ENCODE results near the gene ATP2C2.

Gene ATP2C2

GRCh38 chr16:84502075-84502474 is 133.7 kb downstream of the ATP2C2 start:
- no peak for DNase-seq

- no peak for DNase-seq
Measured at GRCh38 chr16:84502581-84502980, 134.2 kb downstream of the ATP2C2 start.

- no peak for DNase-seq
Measured at GRCh38 chr16:84503751-84504395, 135.5 kb downstream of the ATP2C2 start.

GRCh38 chr16:84504420-84505248 is 136.3 kb downstream of the ATP2C2 start, which contains the start of gene MEAK7:
TSS of gene MEAK7 (minus strand) at chr16:84504659. CDS start at chr16:84498086, 6,573 bp downstream.
- no peak for DNase-seq

GRCh38 chr16:84505249-84506187 is 137.2 kb downstream of the ATP2C2 start:
- no peak for DNase-seq

- DNase-seq = no peak
Measured at GRCh38 chr16:84507011-84507982, 139.0 kb downstream of the ATP2C2 start.

- DNase-seq = no peak
Measured at GRCh38 chr16:84508502-84508901, 140.2 kb downstream of the ATP2C2 start.

GRCh38 chr16:84509032-84509950 is 141.0 kb downstream of the ATP2C2 start:
- no peak for DNase-seq

- peak; percentile 71 for DNase-seq
Measured at GRCh38 chr16:84511180-84511800, 143.0 kb downstream of the ATP2C2 start.

GRCh38 chr16:84511831-84512230 is 143.5 kb downstream of the ATP2C2 start:
- DNase-seq = no peak

GRCh38 chr16:84513123-84513522 is 144.8 kb downstream of the ATP2C2 start:
- no peak for DNase-seq

GRCh38 chr16:84513666-84514065 is 145.3 kb downstream of the ATP2C2 start:
- no peak for DNase-seq

Measured in NCI-H1436 treated with DMSO at 0.1 percent for 48 hours (cell line).